Rectal smooth muscle tissue (tissue), 1 donor: ENCODE measurements around the gene MMP2.

Source experiments
- H3K27ac ChIP-seq: one replicate; pipeline ENCODE4 v1.7.0; 2013; ENCODE audit warnings: low read depth, low read length, inconsistent platforms
- H3K27me3 ChIP-seq: one replicate; pipeline ENCODE4 v1.7.0; 2013; ENCODE audit warnings: low read length; ENCODE audit not compliant: control insufficient read depth, insufficient read depth
- H3K36me3 ChIP-seq: one replicate; pipeline ENCODE4 v1.7.0; 2013; ENCODE audit warnings: low read length; ENCODE audit not compliant: control insufficient read depth, insufficient read depth
- H3K4me1 ChIP-seq: one replicate; pipeline ENCODE4 v1.7.0; 2013; ENCODE audit warnings: low read length; ENCODE audit not compliant: control insufficient read depth, insufficient read depth
- H3K4me3 ChIP-seq: one replicate; pipeline ENCODE4 v1.7.0; 2013; ENCODE audit warnings: low read length
- H3K9ac ChIP-seq: one replicate; pipeline ENCODE4 v1.7.0; 2013; ENCODE audit warnings: low read length

The MMP2 gene

GRCh38 chr16:55489119-55489955 lies 10.3 kb downstream of the MMP2 start:
- Histone ChIP-seq H3K9ac (no peak overlapping the region), H3K36me3 (no peaks in the 10 kb centered on the region), H3K27ac (no peak overlapping the region), H3K4me3 (no peak overlapping the region), H3K4me1 (no peaks in the 10 kb centered on the region), H3K27me3 (no peaks in the 10 kb centered on the region)

DNA sequence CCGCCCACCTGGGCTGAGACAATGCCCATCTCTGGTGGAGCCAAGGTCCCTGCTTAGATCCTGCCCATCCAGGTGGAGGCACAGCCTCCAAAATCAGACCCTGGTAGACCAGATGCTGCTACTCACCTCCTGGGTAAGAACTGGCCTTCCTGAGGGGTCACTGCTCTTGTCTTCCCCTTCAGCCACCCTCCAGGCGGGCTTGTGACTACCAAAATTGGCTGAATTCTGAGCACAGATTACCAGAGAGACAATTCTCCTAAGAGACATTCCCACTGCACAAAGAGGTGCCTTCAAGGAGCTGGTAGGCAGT lies 10.9 kb downstream of the MMP2 start:
- Histone ChIP-seq H3K27ac (no peak overlapping the region), H3K9ac (no peak overlapping the region), H3K27me3 (no peaks in the 10 kb centered on the region), H3K36me3 (no peaks in the 10 kb centered on the region), H3K4me3 (no peak overlapping the region), H3K4me1 (peaks cover 3% of the 10 kb centered on the region)

DNA sequence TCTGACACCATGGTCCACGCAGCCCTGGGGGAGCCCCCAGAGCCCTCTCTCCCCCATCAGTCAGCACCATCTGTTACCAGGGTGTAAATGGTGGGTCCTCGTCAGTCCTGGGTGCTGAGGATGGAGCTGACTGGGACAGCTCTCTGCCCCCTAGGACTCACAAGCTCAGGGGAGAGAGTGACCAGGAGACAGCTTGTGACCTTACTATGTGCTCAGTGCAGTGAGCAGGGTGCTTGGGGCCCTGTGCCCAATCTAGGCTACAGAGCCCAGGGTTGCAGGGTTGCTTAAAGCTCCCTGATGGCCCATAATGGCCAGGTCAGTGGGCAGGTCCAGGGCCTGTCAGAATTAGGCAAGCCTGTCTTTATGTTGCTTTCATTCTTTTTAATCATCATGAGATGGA lies 11.3 kb downstream of the MMP2 start:
- Histone ChIP-seq H3K27ac (no peak overlapping the region), H3K4me1 (peaks cover 3% of the 10 kb centered on the region), H3K36me3 (no peaks in the 10 kb centered on the region), H3K9ac (no peak overlapping the region), H3K27me3 (no peaks in the 10 kb centered on the region), H3K4me3 (no peak overlapping the region)

- Histone ChIP-seq H3K9ac (no peak overlapping the region), H3K36me3 (no peaks in the 10 kb centered on the region), H3K4me1 (peaks cover 3% of the 10 kb centered on the region), H3K27me3 (no peaks in the 10 kb centered on the region), H3K27ac (no peak overlapping the region), H3K4me3 (no peak overlapping the region)
Measured at GRCh38 chr16:55491691-55492090, 12.7 kb downstream of the MMP2 start.

GRCh38 chr16:55492756-55493380 lies 13.9 kb downstream of the MMP2 start:
- Histone ChIP-seq H3K36me3 (no peaks in the 10 kb centered on the region), H3K27me3 (no peaks in the 10 kb centered on the region), H3K9ac (no peak overlapping the region), H3K4me1 (peaks cover 3% of the 10 kb centered on the region), H3K27ac (no peak overlapping the region), H3K4me3 (no peak overlapping the region)

DNA sequence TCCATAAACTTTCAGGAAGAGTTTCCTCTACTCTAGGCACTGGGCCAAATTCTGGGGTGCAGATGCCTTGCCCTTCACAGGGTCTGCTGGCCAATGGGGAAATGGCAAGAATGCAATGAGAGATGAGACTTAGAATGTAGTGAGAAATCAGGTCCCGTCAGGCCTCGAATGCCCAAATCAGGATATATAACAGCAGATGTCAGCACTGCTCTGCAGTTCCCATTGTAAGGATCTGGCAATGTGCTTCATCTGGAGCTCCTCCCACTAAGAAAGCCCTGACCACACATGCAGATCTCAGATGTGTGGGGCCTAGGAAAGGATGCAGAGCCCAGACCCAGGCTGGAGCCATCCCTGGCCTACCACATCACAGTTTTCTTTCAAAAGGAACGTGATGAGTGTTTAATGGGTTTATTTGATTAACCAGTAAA lies 16.0 kb downstream of the MMP2 start:
- Histone ChIP-seq H3K4me3 (no peak overlapping the region), H3K4me1 (peaks cover 3% of the 10 kb centered on the region), H3K27me3 (no peaks in the 10 kb centered on the region), H3K9ac (no peak overlapping the region), H3K36me3 (no peaks in the 10 kb centered on the region), H3K27ac (no peak overlapping the region)

GRCh38 chr16:55495616-55496289 lies 16.8 kb downstream of the MMP2 start:
- Histone ChIP-seq H3K4me3 (no peak overlapping the region), H3K27me3 (no peaks in the 10 kb centered on the region), H3K36me3 (no peaks in the 10 kb centered on the region), H3K9ac (no peak overlapping the region), H3K4me1 (peaks cover 10% of the 10 kb centered on the region), H3K27ac (no peak overlapping the region)

- peaks cover 16% of the 10 kb centered on the region for H3K4me1 ChIP-seq
- H3K27me3 ChIP-seq: no peaks in the 10 kb centered on the region
- H3K9ac ChIP-seq: no peak overlapping the region
- no peak overlapping the region for H3K4me3 ChIP-seq
- no peaks in the 10 kb centered on the region for H3K36me3 ChIP-seq
- no peak overlapping the region for H3K27ac ChIP-seq
Measured at GRCh38 chr16:55496509-55497145, 17.6 kb downstream of the MMP2 start.

GRCh38 chr16:55497558-55497957 lies 18.6 kb downstream of the MMP2 start:
- Histone ChIP-seq H3K4me1 (peaks cover 24% of the 10 kb centered on the region), H3K27ac (no peak overlapping the region), H3K27me3 (no peaks in the 10 kb centered on the region), H3K9ac (no peak overlapping the region), H3K4me3 (no peak overlapping the region), H3K36me3 (no peaks in the 10 kb centered on the region)

- no peaks in the 10 kb centered on the region for H3K36me3 ChIP-seq
- no peak overlapping the region for H3K9ac ChIP-seq
- H3K4me1 ChIP-seq: peaks cover 30% of the 10 kb centered on the region
- no peaks in the 10 kb centered on the region for H3K27me3 ChIP-seq
- H3K27ac ChIP-seq: no peak overlapping the region
- H3K4me3 ChIP-seq: no peak overlapping the region
Measured at GRCh38 chr16:55498101-55498500, 19.1 kb downstream of the MMP2 start.

DNA sequence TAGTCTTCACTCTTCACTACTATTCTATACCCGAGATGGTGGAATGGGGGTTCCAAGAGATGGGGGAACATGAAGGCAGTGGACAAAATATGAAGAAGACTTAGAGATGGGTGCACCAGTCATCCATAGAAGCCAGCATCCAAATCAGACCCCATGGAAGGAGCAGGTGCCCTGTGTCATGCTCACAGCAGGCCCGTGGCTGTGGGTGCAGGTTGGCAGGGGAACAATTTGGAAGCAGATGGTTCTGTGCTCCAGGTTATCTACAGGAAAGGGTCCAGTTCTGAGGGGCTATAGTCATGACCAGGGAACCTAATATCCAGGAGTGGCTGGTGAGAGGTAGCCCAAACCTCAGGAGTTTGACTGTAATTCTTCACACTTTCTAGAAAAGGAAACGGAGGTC lies 20.3 kb downstream of the MMP2 start:
- Histone ChIP-seq H3K27me3 (no peaks in the 10 kb centered on the region), H3K4me3 (no peak overlapping the region), H3K9ac (no peak overlapping the region), H3K4me1 (peaks cover 30% of the 10 kb centered on the region), H3K27ac (no peak overlapping the region), H3K36me3 (no peaks in the 10 kb centered on the region)

DNA sequence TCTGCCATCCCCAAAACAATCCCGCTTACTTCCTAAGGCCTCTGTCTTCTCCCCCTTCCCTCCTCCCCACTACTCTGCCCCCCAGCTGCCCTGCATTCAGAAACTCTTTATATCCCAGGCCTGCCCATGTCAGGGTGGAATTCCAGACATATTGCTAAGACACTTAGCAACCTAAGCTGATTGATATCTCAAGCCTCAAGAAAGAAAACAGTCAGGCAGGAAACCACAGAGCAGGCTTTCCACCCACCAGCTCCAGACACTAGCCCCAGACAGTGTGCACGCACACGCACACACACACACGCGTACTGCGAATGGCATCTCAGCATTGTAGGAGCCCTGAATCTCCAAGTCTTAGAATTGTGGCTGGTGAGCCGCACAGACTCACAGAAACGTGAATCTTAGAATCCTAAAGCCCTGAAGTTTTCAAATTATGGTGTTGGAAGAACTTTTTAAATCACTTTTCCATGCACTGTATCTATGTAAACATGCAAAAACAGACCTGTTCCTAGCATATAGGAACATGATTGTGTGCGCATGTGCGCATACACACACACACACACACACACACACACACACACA lies 21.0 kb downstream of the MMP2 start:
- Histone ChIP-seq H3K36me3 (no peaks in the 10 kb centered on the region), H3K9ac (no peak overlapping the region), H3K4me1 (peaks cover 27% of the 10 kb centered on the region), H3K27me3 (no peaks in the 10 kb centered on the region), H3K4me3 (no peak overlapping the region), H3K27ac (no peak overlapping the region)
